Measurements from ENCODE around the gene FCHSD2.
"Not testable (repeated sequence)": the region's sequence is repeated elsewhere in the genome, so short reads cannot be mapped to it uniquely, and the experiment has no call there.

Gene FCHSD2

DNA sequence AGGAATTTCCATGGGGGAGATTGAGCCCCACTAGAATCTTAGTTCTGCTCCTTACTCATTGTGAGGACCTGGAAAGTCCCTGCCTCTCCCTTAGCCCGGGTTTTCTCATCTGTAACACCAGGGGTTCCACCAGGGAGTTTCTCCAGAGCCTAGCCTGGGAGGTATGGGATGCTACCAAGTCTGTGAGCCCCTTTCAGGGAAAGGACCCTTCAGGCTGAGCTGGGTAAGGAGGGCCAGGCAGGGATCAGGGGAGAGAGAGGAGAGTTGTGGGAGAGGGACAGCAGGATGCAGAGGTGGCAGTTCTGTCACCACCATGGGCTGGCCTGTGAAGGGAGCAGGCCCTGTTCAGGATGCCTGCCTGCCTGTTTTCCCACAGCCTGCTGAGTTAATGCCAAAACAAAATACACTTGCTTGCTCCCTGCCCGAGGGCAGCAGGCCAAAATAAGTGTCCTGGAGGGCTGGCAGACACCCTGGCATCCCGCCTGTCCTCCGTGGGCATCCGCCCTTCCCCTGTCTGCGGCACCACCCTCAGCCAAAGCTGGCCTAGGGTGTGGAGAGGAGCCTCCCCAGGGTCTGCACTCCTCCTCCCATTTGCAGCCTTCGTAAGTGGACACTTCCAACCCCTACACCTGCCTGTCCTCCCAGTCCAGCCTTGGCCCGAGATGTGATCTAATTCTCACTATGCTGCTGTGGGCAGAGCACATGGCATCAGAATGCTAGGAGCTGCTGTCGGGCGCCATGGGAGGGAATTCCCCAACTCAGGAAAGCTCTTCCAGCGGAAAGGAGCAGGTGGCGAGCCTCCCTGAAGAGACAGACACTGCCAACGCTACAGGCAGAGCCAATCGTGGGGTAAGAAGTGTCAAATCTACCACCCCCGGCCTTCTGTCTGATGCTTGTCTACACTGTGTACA is 5.9 kb upstream of the FCHSD2 start:
- no peak for DNase-seq

DNA sequence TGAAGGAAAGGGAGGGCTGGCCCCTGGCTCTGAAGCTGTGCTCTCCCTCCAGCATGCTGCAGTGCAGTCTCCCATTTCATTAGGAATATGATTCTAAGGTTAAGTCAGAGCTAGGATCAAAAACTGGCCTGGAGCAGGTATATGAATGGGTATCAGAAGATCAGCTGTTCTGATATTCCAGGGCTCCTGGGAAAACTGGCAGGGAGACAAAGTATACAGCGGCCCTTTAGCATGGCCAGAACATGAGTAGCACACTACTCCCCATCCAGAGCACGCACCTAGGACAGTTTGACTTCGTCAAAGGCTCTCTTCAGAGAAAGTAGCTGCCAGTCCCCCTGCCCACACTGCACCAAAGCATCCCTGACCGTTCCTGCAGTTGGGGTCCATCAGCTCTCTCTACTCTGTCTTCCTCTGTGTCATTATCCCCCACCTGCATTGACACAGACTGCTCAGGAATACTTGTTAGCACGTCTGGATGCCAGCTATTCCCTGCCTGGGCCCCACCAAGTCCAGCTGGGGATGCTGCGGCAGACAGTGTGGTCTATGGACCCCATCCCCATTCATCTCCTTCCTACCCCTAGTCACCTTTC is 4.0 kb upstream of the FCHSD2 start:
- DNase-seq = no peak

DNA sequence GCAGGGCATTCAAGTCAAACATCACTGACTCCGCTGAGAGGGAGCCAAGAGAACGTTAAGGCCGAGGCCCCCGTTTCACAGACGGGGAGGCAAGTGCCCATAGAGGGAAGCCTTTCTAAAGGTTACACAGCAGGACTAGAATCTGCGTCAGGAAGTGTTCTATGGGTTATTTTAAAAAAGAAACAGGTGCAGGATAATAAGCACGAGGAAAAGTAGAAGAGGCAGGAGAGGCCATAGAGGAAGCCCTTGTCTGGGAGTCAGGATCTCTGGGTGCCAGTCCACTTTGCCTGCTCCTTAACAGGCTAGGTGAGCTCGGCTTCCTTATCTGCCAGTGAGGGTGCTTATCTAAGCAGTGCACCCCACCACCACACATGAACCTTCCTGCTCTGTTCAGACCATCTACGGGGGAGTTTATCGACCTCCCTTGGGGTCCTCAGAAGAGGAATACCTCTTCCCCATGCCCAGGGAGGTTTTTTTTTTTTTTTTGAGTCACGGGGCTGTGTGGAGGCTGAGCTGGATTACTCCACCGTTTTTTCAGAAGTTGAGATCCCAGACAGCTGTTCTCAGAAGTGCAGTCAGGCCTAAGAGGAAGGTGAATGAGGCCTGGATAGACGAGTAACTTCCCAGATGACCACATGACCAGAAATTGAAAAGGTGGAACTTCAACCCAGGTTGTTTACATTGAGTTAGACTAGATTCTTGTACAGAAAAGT is 1.2 kb upstream of the FCHSD2 start:
- DNase-seq = peak; percentile 24

DNA sequence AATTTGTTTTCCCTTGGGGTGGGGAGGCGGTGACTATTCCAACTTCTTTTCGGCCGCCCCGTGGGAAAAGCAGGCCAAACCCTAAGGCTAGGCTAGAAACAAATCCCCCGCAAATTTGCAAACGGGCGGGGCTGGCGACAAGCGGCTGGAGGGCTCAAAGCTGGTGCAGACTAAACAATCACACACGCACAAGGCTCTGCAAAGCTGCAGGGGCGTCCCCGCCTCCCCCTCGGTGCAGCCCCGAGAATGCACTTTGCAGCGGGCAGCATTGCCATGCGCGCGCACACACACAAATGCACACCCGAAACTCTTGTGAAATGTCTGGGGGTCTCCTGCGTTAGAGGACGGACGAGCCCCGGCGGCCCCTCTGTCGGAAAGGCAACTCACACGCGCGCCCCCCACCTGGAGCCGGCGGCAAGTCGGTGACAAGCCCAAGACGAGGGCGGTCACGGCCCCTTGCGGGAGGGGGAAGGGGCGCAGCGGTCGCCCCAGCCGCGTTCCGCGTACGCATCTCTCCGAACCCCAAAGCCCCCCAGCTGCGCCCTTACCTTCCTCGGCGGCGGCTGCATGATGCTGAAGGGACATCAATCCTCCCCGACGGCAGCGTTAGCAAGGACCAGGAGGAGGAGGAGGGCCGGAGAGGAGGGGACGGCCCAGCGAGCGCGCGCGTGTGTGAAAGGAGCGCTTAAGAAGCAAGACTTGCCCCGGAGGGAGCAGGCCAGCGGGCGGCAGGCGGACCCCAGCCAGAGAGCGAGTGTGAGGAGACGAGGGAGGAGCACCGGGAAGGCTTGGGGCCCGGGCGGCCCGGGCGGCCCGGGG is 600 bp downstream of the FCHSD2 start:
- peak; percentile 74 for DNase-seq

DNA sequence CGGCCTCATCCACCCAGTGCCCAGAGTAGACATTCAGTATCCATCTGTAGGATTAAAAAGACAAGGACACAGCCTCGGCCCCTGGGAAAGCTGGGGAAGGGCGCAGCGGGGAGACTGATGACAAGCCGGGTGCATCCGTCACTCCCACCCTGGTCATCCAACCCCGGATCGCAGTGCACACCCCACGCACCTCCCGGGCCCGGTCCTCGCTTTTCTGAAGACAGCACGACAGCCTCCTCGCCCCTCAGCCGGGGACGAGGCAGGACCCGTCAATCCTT is 1.1 kb downstream of the FCHSD2 start:
- peak; percentile 31 for DNase-seq

DNA sequence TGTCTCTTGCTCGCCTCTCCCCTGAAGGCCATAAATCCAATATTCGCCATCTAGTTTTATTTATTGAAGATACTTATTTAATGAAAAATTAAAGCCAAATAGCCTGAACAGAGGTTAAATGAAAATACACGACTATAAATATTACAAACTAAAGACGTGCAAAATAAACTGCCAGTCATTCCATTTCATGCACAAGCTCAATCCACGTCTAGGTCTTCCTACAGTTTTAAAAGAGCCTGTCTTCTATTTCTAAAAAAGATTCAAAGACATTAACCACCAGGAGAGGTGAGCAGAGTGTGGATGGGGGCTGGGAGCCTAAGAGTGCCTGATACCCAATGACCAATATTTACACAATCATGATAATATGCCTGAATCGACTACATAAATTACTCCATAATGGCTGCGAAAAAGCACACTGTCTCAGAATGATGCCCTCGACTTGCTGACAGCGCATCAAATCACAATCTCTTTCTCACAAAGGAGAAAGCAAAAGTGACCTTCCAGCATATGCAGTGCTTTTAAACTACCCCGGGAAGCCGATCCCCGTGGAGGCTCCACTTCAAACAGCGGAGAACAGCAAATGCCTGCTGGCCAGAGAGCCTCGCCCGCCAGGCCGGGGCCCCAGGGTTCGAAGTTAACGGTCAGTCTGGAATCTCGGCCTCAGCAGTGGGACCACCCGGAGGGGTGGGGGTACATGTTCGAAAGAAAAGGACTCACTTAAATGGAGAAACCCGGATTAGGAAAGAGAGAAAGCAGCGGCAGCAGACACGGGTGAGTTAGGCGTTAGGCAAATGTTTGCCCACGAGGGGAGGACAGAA is 1.7 kb downstream of the FCHSD2 start:
- DNase-seq = peak; percentile 9

DNA sequence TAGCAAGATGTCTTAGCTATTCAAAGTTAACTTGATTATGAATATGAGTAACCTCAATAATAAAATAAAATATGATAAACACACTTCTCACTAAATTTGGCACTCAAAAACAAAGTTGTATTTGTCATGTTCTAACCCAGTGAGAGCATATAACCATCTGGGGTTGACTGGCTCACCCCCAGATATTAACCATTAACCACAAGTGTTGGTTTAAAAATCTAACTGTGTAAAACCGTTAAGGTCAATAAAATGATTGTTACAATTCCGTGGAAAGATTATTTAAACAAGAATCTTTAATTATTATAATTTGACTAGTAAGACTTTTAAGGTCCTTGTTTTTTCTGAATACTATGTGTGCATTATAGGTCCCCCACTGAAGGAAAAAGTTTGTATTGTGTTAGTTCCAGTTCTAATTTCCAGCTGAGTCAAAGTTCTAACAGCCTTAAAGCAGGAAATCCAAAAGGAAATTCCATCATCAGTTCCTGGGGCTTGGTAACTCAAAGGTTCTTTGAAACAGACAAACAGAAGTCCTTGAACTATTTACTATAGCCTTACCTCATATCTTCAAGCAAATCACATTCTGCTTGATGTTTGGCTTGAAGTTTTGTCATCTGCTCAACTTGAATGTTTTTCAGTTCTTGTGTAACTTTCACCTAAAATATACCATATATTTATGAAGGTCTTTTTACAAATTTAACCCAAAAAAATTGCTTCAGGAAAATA is 2.5 kb downstream of the FCHSD2 start:
- no peak for DNase-seq

DNA sequence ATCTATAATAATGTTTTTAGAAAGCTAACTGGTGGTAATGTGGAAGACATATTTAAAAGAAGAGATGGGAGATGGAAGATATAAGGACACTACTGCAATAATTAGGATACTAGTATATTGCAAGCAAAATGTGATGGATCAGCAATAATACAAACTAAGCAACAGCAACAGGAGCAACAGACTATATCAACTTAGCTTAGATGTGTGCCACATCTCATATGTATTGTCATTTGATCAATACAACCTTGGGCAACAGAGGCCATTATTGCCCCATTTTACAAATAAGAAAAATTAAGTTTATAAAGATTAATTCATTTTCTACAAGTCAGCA is 4.2 kb downstream of the FCHSD2 start:
- DNase-seq = no peak

DNA sequence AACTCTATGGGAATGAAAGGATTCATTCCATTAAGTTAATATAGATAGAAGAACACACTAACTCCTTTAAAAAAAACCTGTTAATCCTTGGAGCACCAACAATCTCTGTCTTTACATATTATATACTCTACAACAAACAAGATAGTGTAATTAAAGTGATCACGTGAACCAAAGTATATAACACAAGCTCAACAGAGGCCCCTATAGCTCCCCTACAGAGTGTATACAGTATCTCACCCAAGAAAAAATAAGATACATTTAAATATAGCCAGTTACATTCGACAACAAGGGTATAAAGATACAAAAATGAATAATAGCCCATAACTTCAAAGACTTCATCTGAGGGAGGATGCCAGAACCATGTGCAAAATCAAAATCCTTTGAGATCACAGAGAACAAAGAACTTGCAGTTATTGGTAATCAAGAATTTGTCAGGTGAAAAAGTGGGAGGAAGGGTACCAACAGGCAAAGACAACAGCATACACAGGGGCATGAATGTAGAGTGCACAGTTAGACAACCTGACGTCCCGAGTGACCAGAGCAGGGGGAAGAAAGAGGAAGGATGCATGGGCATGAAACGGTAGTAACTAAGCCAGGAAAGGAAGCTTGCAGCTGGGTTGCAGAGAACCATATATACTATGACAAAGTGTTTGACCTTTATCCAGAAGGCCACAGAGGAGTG is 4.7 kb downstream of the FCHSD2 start:
- no peak for DNase-seq

DNA sequence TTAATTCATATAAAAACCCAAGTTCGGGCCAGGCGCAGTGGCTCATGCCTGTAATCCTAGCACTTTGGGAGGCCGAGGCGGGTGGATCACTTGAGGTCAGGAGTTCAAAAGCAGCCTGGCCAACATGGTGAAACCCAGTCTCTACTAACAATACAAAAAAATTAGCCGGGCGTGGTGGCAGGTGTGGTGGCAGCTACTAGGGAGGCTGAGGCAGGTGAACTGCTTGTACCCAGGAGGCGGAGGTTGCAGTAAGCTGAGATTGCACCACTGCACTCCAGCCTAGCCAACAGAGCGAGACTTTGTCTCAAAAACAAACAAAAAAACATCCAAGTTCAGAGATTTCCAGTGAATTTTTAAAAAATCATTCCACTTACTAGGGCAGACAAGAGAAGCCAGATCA is 5.4 kb downstream of the FCHSD2 start:
- DNase-seq = not testable (repeated sequence)

DNA sequence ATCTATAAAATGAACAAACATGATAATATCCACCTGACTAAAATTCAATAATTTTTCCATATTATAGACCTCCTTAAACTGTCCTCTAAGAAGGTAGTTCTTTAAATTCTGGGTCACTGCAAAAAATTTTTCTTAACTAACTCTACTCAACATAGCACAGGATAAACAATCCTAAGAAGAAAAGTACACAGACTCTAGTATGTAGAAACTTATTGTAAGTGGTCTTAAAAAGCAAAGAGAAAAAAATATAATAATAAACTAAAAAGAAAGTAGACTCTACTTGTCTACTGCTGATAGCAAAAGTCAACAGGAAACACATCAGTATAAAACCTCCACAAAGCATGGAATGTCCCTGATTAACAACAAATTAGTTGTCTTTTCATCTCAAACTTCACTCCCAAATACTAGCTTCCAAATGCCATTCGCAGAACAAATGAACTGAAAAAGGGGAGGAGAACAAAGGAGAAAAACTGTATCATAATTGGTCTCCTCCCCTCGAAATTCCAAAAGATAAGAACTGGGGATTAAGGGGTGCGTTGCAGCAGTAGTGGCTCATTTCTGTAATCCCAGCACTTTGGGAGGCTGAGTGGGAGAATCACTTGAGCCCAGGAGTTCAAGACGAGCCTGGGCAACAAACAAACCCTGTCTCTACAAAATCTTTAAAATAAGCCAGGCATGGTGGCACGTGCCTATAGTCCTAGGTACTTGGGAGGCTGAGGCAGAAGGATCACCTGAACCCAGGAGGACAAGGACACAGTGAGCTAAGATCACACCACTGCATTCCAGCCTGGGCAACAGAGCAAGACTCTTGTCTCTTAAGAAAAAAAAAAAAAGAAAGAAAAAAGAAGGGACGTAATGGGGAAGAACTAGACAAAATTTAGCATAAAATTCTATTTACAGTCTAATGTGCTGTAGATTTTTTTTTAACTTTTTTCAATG is 6.5 kb downstream of the FCHSD2 start:
- DNase-seq = no peak

DNA sequence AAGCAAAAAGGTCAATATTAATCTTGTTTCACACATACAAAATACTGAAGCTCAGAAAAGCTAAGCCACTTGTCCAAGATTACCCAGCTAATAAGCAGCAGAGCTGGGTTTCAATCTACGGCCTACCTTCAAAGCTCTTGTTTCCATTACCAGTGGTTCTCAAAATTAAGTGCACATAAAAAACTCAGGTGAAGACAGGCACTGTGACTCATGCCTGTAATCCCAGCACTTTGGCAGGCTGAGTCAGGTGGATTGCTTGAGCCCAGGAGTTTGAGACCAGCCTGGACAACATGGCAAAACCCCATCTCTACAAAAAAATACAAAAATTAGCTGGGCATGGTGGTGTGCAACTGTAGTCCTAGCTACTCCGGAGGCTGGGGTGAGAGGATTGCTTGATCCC is 9.8 kb downstream of the FCHSD2 start:
- DNase-seq = not testable (repeated sequence)

DNA sequence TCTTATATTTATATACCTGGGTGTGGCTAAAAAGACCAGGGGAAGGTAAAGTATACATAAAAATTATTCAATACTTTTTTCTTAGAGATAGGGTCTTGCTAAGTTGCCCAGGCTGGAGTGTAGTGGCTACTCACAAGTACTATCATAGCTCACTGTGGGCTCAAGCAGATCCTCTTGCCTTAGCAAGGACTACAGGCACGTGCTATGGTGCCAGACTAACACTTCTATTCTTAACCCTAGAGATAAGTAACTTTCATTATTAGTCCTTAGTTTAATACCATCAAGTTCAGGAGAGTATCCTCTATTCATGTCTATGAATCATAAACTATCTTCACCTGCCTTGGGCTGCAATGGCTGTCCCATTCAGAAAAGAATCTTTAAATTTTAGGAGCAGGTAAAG is 11.9 kb downstream of the FCHSD2 start:
- no peak for DNase-seq

DNA sequence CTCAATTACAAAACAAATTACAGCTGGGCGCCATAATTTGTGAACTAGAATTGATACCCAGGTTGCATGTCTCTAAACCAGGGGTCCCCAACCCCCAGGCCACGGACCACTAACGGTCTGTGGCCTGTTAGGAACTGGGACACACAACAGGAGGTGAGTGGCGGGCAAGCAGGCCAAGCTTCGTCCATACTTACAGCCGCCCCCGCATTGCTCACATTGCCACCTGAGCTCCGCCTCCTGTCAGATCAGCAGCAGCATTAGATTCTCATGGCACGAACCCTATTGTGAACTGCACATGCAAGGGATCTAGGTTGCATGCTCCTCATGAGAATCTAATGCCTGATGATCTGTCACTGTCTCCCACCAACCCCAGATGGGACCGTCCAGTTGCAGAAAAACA is 12.9 kb downstream of the FCHSD2 start:
- DNase-seq = no peak

DNA sequence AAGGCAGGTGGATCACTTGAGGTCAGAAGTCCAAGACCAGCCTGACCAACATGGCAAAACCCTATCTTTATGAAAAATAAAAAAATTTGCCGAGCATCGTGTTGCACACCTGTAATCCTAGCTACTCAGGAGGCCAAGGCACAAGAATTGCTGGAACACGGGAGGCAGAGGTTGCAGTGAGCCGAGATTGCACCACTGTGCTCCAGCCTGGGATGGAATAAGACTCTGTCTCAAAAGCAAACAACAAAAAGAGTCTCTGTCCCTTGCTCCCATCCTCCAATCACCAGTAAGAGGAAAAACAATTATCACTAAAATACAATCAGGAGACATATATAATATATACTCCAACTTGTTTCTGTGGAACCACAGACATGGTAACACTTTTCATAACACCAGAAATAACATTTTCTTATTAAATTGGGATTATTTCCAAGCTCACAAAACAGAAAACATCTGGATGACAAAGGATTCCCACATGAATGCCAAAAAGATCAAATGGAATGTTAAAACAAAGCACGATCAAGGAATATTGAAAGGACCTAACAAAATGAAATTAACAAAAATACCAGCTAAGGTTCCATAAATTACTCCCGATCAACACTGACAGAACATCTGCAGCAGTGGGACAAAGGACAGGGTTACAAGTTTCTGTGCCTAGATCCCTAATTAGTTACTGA is 15.2 kb downstream of the FCHSD2 start:
- no peak for DNase-seq

DNA sequence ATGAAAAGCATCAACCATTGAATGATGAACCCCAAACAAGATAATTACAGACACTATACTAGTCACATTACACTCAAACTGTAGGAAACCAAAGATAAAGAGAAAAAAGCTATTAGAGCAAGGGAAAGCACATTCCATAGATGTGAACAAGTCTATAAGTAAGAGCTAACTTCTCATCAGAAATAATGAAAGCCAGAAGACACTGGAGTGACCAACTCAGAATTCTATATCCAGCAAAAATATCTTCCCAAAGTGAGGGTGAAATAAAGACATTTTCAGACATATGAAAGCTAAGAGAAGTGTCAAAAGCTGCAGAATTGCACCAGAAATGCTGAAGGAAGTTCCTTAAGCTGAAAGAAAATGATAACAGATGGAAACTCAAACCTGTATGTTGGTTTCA is 17.3 kb downstream of the FCHSD2 start:
- DNase-seq = no peak

DNA sequence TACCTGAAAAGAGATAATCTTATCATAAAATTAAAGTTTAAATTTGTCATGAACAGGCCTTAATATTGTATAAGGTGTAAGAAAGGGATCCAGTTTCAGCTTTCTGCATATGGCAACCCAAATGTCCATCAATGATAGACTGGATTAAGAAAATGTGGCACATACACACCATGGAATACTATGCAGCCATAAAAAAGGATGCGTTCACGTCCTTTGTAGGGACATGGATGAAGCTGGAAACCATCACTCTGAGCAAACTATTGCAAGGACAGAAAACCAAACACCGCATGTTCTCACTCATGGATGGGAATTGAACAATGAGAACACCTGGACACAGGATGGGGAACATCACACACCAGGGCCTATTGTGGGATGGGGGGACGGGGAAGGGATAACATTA is 18.2 kb downstream of the FCHSD2 start:
- not testable (repeated sequence) for DNase-seq

DNA sequence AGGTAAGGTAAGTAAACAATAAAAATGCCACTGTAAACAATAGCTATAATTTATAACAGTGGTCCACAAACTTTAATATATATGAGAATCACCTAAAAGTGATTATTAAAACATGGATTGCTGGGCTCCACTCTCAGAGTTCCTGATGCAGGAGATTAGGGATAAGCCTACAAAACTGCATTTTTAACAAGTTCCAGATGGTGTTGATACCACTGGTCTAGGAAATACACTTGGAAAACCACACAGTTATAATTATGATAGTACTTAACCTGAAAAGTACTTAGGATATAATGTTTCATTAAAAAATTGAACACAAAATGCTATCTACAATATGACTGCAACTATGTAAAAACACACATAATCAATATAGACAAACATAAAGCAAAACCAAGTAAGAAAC is 20.4 kb downstream of the FCHSD2 start:
- DNase-seq = no peak

DNA sequence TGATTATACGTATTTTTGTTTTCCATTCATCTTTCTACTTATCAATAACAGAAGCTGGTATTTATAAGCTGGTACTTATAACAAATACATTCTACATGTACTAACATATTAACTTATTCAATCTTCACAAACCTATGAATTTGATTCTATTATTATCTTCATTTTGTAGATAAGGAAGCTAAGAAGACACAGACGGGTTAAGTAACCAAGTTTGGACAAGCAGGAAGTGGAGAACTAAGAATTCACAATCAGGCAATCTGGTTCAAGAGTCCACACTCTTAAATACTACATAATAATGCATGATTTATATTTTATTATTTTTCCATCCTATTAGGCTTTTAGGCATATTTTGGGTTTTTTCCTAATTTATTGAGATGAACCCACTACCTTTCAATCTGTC is 25.0 kb downstream of the FCHSD2 start:
- no peak for DNase-seq

Data from CD4-positive, alpha-beta T cell treated with Interleukin-6 for 4 hours (primary cell).